Endothelial cell (in vitro differentiated cells): Measurements from ENCODE around the gene NYNRIN. TPM values are rescaled to one million over a fixed set of nuclear protein-coding genes. Genes with fewer than 3 reads are reported as not detected.
"Not testable (repeated sequence)": the region's sequence is repeated elsewhere in the genome, so short reads cannot be mapped to it uniquely, and the experiment has no call there.

Source experiments
- DNase-seq: peaks from one replicate; pipeline ENCODE4 v3.0.0; 2021; ENCODE audit warnings: low spot score
- H3K27ac Mint-ChIP-seq: one replicate; pipeline ENCODE4 v1.8.0; 2021; ENCODE audit warnings: mixed read lengths, inconsistent platforms; ENCODE audit not compliant: unreplicated experiment
- H3K27me3 Mint-ChIP-seq: one replicate; pipeline ENCODE4 v1.8.0; 2021; ENCODE audit warnings: mild to moderate bottlenecking, moderate library complexity, mixed read lengths, inconsistent platforms; ENCODE audit not compliant: unreplicated experiment
- H3K36me3 Mint-ChIP-seq: one replicate; pipeline ENCODE4 v1.8.0; 2021; ENCODE audit warnings: mild to moderate bottlenecking, low read depth, mixed read lengths, inconsistent platforms; ENCODE audit not compliant: unreplicated experiment
- H3K4me1 Mint-ChIP-seq: one replicate; pipeline ENCODE4 v1.8.0; 2021; ENCODE audit warnings: mild to moderate bottlenecking, mixed read lengths, inconsistent platforms; ENCODE audit not compliant: unreplicated experiment
- H3K4me3 Mint-ChIP-seq: one replicate; pipeline ENCODE4 v1.8.0; 2021; ENCODE audit warnings: mild to moderate bottlenecking, mixed read lengths, inconsistent platforms; ENCODE audit not compliant: unreplicated experiment
- H3K9me3 Mint-ChIP-seq: one replicate; pipeline ENCODE4 v1.8.0; 2021; ENCODE audit warnings: mixed read lengths, inconsistent platforms; ENCODE audit not compliant: unreplicated experiment
- long read RNA-seq: library from polyadenylated mRNA; unstranded; transcript quantifications from one replicate; pipeline ENCODE4 v2.0.0, GENCODE V29; 2020; ENCODE audit not compliant: unreplicated experiment
- total RNA-seq: library from RNA; stranded (reverse); fragmentation: NEBNext Ultra II Directional; extraction: Animal tissue kit (Norgen Biotek cat#: 25700); gene quantifications from one replicate; pipeline ENCODE4 v1.2.1, GENCODE V29; 2021; ENCODE audit not compliant: unreplicated experiment
- TF ChIP-seq, protein P1 (sequence below): fragments of 200-600 bp; sonication (generic); IDR thresholded peaks from one replicate; pipeline ENCODE4 v1.5.0; 2021; ENCODE audit warnings: antibody characterized with exemption; ENCODE audit not compliant: unreplicated experiment

The NYNRIN gene
- total RNA-seq: 49.0 TPM
- long read RNA-seq, partial matches to known transcripts: 0 of 5 reads
- long read RNA-seq, other reads (novel, unspliced or antisense): 5 of 5 reads

DNA sequence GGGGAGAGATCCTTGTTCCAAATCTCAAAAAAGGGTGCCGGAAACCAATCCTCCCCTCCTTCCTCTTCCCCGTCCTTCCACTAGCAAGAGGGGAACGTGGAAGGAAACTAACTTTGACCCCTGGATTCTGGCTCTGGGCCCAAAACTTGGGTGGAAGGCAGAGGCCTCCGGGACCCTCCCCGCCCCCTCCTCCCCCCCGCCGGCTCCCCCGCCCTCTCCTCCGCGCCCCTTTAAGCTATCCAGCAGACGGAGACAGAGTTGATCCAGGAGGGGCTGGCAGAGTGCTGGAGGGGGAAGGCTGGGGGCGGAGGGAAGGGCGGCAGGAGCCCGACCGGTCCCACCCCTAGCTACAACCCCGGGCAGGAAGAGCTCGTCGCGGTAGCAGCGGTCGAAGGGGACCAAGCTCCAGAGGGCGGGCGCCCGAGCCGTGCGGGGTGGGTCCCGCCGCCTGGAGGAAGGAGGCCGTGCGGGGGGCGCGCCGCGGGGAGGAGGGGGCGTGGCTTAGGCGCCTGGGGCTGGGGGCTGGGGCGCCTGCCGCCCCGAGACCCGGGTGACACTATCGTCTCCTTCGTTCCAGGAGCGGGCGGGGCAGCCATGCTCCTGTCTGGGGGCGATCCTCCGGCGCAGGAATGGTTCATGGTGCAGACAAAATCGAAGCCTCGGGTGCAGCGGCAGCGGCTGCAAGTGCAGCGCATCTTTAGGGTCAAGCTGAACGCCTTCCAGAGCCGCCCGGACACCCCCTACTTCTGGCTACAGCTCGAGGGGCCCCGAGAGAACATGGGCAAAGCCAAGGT lies at the start of gene NYNRIN:
NYNRIN (plus strand) TSS at position 351 of the 794 bp plus-strand sequence; CDS start at position 595, 244 bp downstream.
- Mint-ChIP-seq H3K27ac (peak within 1 kb of the TSS; percentile 61), H3K4me3 (peak within 1 kb of the TSS; percentile 92), H3K36me3 (peaks cover 7% of the 10 kb centered on the region), H3K4me1 (peaks cover 47% of the 10 kb centered on the region), H3K9me3 (no peaks in the 10 kb centered on the region), H3K27me3 (peaks cover 10% of the 10 kb centered on the region)
- peak; percentile 66 for DNase-seq
- TF ChIP-seq, protein P1, sequence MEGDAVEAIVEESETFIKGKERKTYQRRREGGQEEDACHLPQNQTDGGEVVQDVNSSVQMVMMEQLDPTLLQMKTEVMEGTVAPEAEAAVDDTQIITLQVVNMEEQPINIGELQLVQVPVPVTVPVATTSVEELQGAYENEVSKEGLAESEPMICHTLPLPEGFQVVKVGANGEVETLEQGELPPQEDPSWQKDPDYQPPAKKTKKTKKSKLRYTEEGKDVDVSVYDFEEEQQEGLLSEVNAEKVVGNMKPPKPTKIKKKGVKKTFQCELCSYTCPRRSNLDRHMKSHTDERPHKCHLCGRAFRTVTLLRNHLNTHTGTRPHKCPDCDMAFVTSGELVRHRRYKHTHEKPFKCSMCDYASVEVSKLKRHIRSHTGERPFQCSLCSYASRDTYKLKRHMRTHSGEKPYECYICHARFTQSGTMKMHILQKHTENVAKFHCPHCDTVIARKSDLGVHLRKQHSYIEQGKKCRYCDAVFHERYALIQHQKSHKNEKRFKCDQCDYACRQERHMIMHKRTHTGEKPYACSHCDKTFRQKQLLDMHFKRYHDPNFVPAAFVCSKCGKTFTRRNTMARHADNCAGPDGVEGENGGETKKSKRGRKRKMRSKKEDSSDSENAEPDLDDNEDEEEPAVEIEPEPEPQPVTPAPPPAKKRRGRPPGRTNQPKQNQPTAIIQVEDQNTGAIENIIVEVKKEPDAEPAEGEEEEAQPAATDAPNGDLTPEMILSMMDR: no peak

DNA sequence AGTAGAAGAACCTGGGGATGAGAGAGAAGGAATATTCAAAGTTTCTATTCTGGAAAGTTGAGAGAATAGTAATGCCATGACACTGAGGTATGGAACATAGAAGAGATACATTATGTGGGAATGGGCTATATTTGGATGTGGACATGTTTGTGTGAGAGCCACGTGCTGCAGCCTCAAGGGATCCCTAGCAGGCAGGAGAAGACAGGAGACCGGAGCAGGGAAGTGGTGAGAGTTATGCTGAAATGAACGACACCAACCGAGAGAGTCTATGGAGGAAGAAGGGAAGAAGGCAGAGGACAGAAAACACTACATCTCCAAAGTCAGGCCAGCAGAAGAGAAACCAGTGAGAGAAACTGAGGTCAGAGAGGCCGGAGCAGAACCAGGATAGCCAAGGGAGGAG lies 49.1 kb upstream of the NYNRIN start:
- TF ChIP-seq, protein P1: no peak
- peaks cover 17% of the 10 kb centered on the region for H3K27me3 Mint-ChIP-seq
- no peaks in the 10 kb centered on the region for H3K9me3 Mint-ChIP-seq
- peaks cover 19% of the 10 kb centered on the region for H3K4me1 Mint-ChIP-seq
- no peak for DNase-seq
- H3K36me3 Mint-ChIP-seq: no peaks in the 10 kb centered on the region
- no peak overlapping the region for H3K27ac Mint-ChIP-seq
- no peak overlapping the region for H3K4me3 Mint-ChIP-seq

DNA sequence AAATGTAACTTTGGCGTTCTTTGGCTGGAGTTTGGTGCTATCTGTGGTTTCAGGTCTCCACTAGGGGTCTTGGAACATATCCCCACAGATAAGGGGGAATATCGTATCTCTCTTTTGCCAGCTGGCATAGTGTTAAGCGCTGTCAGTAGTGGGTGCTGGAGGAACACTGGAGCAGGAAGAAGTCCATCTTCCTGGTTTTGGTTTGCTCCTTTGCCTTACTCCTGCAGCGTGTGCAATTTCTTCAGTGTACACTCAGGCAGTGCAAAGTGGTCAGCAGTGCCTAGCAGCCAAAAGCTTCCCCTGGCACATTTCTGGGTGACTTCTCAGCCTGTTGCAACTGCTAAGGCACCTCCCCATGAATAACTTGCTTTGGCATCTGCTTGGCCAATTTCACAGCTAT lies 47.3 kb upstream of the NYNRIN start:
- no peaks in the 10 kb centered on the region for H3K36me3 Mint-ChIP-seq
- H3K9me3 Mint-ChIP-seq: no peaks in the 10 kb centered on the region
- DNase-seq: no peak
- H3K4me1 Mint-ChIP-seq: peaks cover 16% of the 10 kb centered on the region
- TF ChIP-seq, protein P1: no peak
- no peak overlapping the region for H3K4me3 Mint-ChIP-seq
- no peak overlapping the region for H3K27ac Mint-ChIP-seq
- peaks cover 17% of the 10 kb centered on the region for H3K27me3 Mint-ChIP-seq

DNA sequence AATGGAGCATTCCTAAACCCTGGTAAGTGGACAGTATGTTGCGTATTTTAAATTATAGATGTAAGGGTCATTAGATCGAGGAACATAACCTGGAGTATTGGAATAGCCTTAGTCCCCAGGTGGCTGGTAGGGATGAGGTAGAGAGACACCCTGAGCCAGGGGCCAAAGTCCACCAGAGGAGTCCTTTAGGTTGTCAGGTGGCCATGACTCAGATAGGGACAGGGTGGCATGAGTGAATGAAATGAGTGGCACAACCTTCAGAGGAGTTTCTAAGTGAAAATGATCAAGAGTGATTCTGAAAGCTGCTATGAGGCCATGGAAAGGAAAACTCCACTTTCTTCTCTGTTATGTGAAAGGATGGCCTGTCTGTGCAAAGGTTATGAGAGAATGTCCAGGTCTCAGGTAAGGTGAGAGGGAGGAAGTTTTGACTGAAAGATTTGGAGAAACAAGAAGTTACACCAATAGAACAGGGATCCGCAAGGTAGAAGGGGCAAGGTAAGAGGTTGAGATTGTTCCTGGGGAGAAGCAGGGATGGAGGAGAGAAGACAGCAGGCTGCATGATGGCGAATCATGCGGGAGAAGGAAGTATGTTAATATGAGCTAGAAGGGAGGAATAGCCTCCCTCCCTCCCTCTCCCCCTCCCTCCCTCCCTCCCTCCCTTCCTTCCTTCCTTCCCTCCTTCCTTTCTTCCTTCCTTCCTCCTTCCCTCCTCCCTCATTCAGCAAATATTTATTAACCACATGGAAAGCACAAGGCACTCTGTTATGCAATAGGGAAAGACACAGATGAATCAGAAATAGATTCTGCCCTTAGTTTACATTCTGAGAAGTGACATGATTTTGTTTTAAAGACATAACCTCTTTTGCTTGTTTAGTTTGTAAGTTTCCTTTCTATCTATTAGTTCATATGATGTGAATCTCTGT lies 45.0 kb upstream of the NYNRIN start:
- Mint-ChIP-seq H3K27me3 (peaks cover 13% of the 10 kb centered on the region), H3K4me3 (no peak overlapping the region), H3K9me3 (no peaks in the 10 kb centered on the region), H3K27ac (no peak overlapping the region), H3K4me1 (peaks cover 6% of the 10 kb centered on the region), H3K36me3 (no peaks in the 10 kb centered on the region)
- TF ChIP-seq, protein P1: no peak
- no peak for DNase-seq

DNA sequence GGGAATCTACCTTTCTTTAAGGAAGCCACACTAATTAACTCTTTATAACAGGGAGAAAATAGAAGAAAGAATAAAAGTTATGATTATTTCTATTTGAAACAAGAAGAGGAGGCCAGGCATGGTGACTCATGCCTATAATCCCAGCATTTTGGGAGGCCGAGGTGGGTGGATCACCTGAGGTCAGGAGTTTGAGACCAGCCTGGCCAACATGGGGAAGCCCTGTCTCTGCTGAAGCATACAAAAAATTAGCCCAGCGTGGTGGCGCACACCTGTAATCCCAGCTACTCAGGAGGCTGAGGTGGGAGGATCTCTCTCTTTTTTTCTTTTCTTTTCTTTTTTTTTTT lies 44.3 kb upstream of the NYNRIN start:
- H3K9me3 Mint-ChIP-seq, H3K4me3 Mint-ChIP-seq, DNase-seq, H3K27ac Mint-ChIP-seq, H3K36me3 Mint-ChIP-seq, H3K4me1 Mint-ChIP-seq: not testable (repeated sequence)
- H3K27me3 Mint-ChIP-seq: peaks cover 12% of the 10 kb centered on the region
